Liver (tissue), 9 donors: ENCODE measurements around the gene WDR59. TPM values are rescaled to one million over a fixed set of nuclear protein-coding genes. Genes with fewer than 3 reads are reported as not detected.

ENCODE experiments used
- DNase-seq: peaks from one replicate; pipeline ENCODE4 v3.0.0-alpha.2; 2017; ENCODE audit warnings: low spot score
- H3K27ac ChIP-seq, 2 donors: one replicate each; pipeline ENCODE4 v1.7.0; 2013; ENCODE audit warnings: inconsistent platforms in 2 of 2, low read length in 2 of 2, control low read depth in 1 of 2, low read depth in 1 of 2, mild to moderate bottlenecking in 1 of 2
- H3K27me3 ChIP-seq, 4 donors: one replicate each; pipeline versions ENCODE4 v1.6.1 to v1.7.0; 2013; ENCODE audit warnings: low read length in 3 of 4, inconsistent platforms in 1 of 4, mild to moderate bottlenecking in 1 of 4, moderate library complexity in 1 of 4; ENCODE audit not compliant: control insufficient read depth in 4 of 4, insufficient read depth in 4 of 4
- H3K36me3 ChIP-seq, 4 donors: one replicate each; pipeline versions ENCODE4 v1.6.1 to v1.7.0; 2013; ENCODE audit warnings: low read length in 3 of 4, mild to moderate bottlenecking in 3 of 4, low read depth in 1 of 4, moderate library complexity in 1 of 4; ENCODE audit not compliant: control insufficient read depth in 4 of 4, insufficient read depth in 3 of 4
- H3K4me1 ChIP-seq, 4 donors: one replicate each; pipeline versions ENCODE4 v1.6.1 to v1.7.0; 2013; ENCODE audit warnings: low read length in 3 of 4, mild to moderate bottlenecking in 3 of 4, moderate library complexity in 1 of 4; ENCODE audit not compliant: control insufficient read depth in 4 of 4, insufficient read depth in 4 of 4
- H3K4me3 ChIP-seq, 3 donors: one replicate each; pipeline versions ENCODE4 v1.6.1 to v1.7.0; 2013; ENCODE audit warnings: low read length in 3 of 3, control low read depth in 1 of 3, low read depth in 1 of 3, mild to moderate bottlenecking in 1 of 3
- H3K9ac ChIP-seq, 2 donors: one replicate each; pipeline ENCODE4 v1.7.0; 2013; ENCODE audit warnings: low read length in 2 of 2, mild to moderate bottlenecking in 2 of 2, moderate library complexity in 2 of 2, control low read depth in 1 of 2, low read depth in 1 of 2
- H3K9me3 ChIP-seq, 4 donors: one replicate each; pipeline versions ENCODE4 v1.6.1 to v1.7.0; 2013; ENCODE audit warnings: low read length in 3 of 4; ENCODE audit not compliant: control insufficient read depth in 4 of 4
- ATF3 ChIP-seq: IDR thresholded peaks from 2 replicates; pipeline ENCODE4 v1.6.1; 2016; ENCODE audit warnings: antibody characterized with exemption
- CTCF ChIP-seq: fragments of 150-350 bp; IDR thresholded peaks from 2 replicates; pipeline ENCODE4 v1.5.1; 2017; ENCODE audit warnings: improper control_type of control experiment, low read depth, low read length; ENCODE audit not compliant: missing input control
- EGR1 ChIP-seq, 2 donors: IDR thresholded peaks; 2 replicates each; pipeline ENCODE4 v1.6.1; 2016 to 2018; ENCODE audit warnings: antibody characterized with exemption in 2 of 2, low read depth in 2 of 2
- FOXA1 ChIP-seq: IDR thresholded peaks from 2 replicates; pipeline ENCODE4 v1.6.1; 2016; ENCODE audit warnings: antibody characterized with exemption
- FOXA2 ChIP-seq: IDR thresholded peaks from 2 replicates; pipeline ENCODE4 v1.6.1; 2016; ENCODE audit warnings: antibody characterized with exemption
- GABPA ChIP-seq, 2 donors: IDR thresholded peaks in 1 of 2; conservative IDR thresholded peaks in 1 of 2; 2 replicates each; pipeline ENCODE4 v1.6.1; 2016; ENCODE audit warnings: antibody characterized with exemption in 2 of 2, mild to moderate bottlenecking in 1 of 2, moderate library complexity in 1 of 2
- HNF4A ChIP-seq, 2 donors: conservative IDR thresholded peaks; 2 replicates each; pipeline ENCODE4 v1.6.1; 2016; ENCODE audit warnings: antibody characterized with exemption in 2 of 2, mild to moderate bottlenecking in 2 of 2
- HNF4G ChIP-seq: IDR thresholded peaks from 2 replicates; pipeline ENCODE4 v1.6.1; 2016; ENCODE audit warnings: antibody characterized with exemption
- JUND ChIP-seq, 2 donors: IDR thresholded peaks; 2 replicates each; pipeline ENCODE4 v1.6.1; 2016; ENCODE audit warnings: antibody characterized with exemption in 2 of 2
- MAX ChIP-seq: IDR thresholded peaks from 2 replicates; pipeline ENCODE4 v1.6.1; 2016; ENCODE audit warnings: antibody characterized with exemption
- NR2F2 ChIP-seq: IDR thresholded peaks from 2 replicates; pipeline ENCODE4 v1.6.1; 2016; ENCODE audit warnings: antibody characterized with exemption
- RAD21 ChIP-seq, 2 donors: IDR thresholded peaks; 2 replicates each; pipeline ENCODE4 v1.6.1; 2016; ENCODE audit warnings: antibody characterized with exemption in 2 of 2, mild to moderate bottlenecking in 2 of 2
- REST ChIP-seq: IDR thresholded peaks from 2 replicates; pipeline ENCODE4 v1.6.1; 2016; ENCODE audit warnings: antibody characterized with exemption, mild to moderate bottlenecking
- RXRA ChIP-seq, 2 donors: IDR thresholded peaks; 2 replicates each; pipeline ENCODE4 v1.6.1; 2017 to 2018; ENCODE audit warnings: antibody characterized with exemption in 2 of 2, mild to moderate bottlenecking in 1 of 2
- SP1 ChIP-seq: IDR thresholded peaks from 2 replicates; pipeline ENCODE4 v1.6.1; 2018; ENCODE audit warnings: antibody characterized with exemption, mild to moderate bottlenecking
- TAF1 ChIP-seq: conservative IDR thresholded peaks from 2 replicates; pipeline ENCODE4 v1.6.1; 2016; ENCODE audit warnings: antibody characterized with exemption, mild to moderate bottlenecking
- YY1 ChIP-seq: IDR thresholded peaks from 2 replicates; pipeline ENCODE4 v1.6.1; 2016; ENCODE audit warnings: antibody characterized with exemption, mild to moderate bottlenecking
- ZBTB33 ChIP-seq: IDR thresholded peaks from 2 replicates; pipeline ENCODE4 v1.6.1; 2016; ENCODE audit warnings: antibody characterized with exemption
- WGBS: extraction: QIAGEN DNeasy Blood & Tissue Kit; methylation state at CpG from one replicate; pipeline ENCODE4 v1.1.7; 2013; 5-methylcytosine and 5-hydroxymethylcytosine counted together
- polyA plus RNA-seq, 2 donors: library from polyadenylated mRNA; stranded (reverse) in 1 of 2; unstranded in 1 of 2; fragments of 200-250 nt in 1 of 2; fragments of >200 nt in 1 of 2; fragmentation: Nextera tagmentation in 1 of 2; extraction: Ambion mirVana in 1 of 2; gene quantifications; one replicate each; pipeline versions ENCODE4 v1.2.1 to v1.2.3, GENCODE V29; 2013 to 2015
- total RNA-seq, 2 donors: library from RNA; depleted of rRNA; stranded (reverse); fragments of >200 nt; gene quantifications; one replicate each; pipeline ENCODE4 v1.2.3, GENCODE V29; 2014
- donor health status: healthy.
- donor health status: healthy.
- donor health status: healthy.
- donor health status: healthy.
- donor health status: healthy.

Gene WDR59
- total and polyA plus RNA-seq, 4 donors, result 14.1 to 30.3 (median 23.7) TPM

- Histone ChIP-seq H3K27ac (no peak overlapping the region), H3K36me3 (peaks cover 8 to 38% (median 29%) of the 10 kb centered on the region in 4 donors), H3K4me3 (no peak overlapping the region), H3K27me3 (no peaks in the 10 kb centered on the region), H3K9ac (no peak overlapping the region), H3K4me1 (peaks cover 0 to 4% (median 0%) of the 10 kb centered on the region in 4 donors), H3K9me3 (no peaks in the 10 kb centered on the region)
- TF ChIP-seq CTCF (no peak), JUND (IDR thresholded peaks at IDR 0.05) (no peak), FOXA2 (no peak), MAX (no peak), TAF1 (no peak), SP1 (no peak), ZBTB33 (no peak), EGR1 (IDR thresholded peaks at IDR 0.05; ENCODE audit: low read depth in 2 of 2) (no peak), ATF3 (no peak), YY1 (no peak), RXRA (IDR thresholded peaks at IDR 0.05) (no peak), FOXA1 (no peak), NR2F2 (no peak), RAD21 (IDR thresholded peaks at IDR 0.05) (no peak), REST (no peak), HNF4A (conservative IDR thresholded peaks at IDR 0.05) (no peak), GABPA (IDR thresholded peaks at IDR 0.05 in 1 of 2, conservative IDR thresholded peaks at IDR 0.05 in 1 of 2) (no peak), HNF4G (no peak)
- 95% methylated on average over 4 of the region's 4 CpGs for WGBS
- no peak for DNase-seq
These were observed 30.2 kb downstream of the WDR59 start for GRCh38 chr16:74954763-74955162.
